Ishikawa (cell line): ENCODE data around the gene CCNI.

Experiments used
- CEBPB ChIP-seq: IDR thresholded peaks from 2 replicates; pipeline ENCODE4 v1.6.1; 2012
- TCF12 ChIP-seq: IDR thresholded peaks from 2 replicates; pipeline ENCODE4 v1.6.1; 2012; ENCODE audit warnings: low read depth

DNA sequence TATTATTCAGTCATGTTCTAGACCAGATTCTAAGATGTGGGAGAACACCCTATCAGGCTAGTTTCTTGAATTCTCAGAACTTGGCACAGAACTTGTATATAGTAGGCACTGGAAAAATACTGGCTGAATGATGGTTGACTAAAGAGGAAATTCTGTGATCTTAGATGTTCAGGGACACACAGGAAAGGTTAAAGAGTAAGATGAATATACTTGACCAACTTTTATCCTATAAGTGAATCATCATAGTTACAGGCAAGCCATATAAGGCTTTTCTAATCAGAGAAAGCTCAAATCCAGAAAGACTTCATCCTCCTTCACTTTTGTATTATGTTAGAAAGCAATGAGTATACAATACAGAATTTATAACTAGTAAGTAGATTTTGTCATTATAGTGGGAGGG, 72.4 kb downstream of the CCNI start:
- TF ChIP-seq TCF12 (no peak), CEBPB (no peak)
